Amygdala (tissue), 56 donors: Measurements from ENCODE around the gene GPX5.

Experiments used
- DNase-seq, 56 donors: peaks; one replicate each; lab custom pipeline; 2025; lab: John Stamatoyannopoulos, UW

GPX5 gene

DNA sequence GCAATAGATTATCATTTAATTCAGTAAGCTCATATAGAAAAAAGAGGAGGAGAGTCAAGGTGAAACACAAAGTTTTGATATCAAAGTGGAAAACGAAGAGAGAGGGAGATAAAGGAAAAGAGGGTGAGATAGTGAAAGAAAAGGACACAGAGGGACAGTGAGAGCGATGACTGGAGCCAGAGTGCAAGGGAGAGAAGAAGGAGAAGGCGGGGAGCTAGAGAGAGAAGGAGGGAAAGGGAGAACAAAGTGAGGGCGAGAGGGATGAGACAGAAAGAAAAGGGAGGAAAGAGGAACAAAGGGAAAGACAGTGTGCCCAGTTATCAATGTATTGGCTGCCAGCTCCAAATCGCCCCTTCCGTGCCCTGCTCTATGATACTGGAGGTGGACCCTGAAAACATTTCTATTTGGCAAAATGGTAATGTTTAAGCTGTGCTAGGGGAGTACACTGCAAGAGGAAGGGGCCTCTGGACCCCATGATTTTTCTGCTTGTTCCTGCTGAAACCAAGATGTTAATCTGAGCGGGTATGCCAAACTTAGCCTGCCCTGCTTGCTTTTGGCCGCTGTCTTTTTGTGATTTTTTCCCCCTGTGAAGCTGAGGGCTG, 27.8 kb downstream of the GPX5 start:
- no peak for DNase-seq

DNA sequence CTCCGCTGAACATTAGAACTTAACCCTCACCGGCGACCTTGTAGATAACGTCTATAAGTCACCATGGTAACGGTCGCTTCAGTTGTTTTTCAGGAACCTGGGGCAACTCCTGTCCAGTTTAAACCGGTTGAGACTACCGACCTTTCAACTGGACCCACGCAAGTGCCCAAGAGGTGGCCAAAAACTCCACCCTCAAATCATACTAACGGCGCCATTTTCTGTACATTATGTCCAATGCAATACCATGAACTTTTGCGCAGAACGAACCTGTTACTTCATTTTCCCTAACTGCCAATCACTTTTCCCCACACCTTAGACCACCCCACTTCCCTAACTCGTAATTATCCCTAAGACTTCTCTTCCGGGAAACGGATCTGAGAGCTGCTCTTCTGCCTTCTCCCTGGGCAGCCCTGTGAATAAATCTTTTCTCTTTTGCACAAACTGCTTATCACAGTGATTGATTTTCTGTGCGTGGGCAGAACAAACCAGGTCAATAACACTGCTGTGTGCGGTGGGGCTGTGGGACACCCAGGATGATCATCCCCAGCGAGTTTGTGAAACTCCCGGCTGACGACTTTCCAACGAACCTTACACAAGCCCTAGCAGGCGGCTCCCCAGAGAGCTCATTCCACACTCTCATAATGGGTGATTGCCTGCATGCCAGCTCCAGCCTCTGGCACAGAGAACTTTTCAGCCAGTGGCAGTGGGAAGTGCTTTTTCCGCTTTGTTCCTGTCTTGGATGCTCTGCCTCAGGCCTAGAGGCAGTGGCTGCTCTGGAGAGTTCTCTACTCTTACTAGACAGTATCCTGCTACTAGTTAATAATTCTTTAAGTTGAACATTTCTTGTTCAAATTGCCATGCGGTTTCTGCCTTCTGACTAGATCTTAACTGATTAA, 28.6 kb downstream of the GPX5 start:
- DNase-seq, result peak in 2 of 56 donors; percentile 1

DNA sequence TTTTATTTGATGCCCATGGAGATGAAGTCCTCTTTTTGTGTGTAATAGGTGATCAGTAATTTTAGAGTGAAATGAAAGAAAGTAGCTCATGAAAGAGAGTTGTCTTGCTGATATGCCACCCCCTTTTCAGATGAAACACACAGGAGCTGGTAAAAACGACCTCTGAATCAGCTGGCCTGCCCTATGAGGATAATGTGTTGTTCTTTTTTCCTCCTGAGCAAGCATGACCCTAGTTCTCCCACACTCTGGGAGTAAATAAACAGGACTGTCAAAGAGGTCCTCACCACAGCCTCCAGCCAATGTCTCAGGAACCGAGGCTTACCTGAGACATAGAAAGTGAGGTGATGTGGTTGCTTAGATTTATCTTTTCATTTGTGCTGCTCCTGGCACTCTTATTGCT, 29.5 kb downstream of the GPX5 start:
- DNase-seq, result no peak

DNA sequence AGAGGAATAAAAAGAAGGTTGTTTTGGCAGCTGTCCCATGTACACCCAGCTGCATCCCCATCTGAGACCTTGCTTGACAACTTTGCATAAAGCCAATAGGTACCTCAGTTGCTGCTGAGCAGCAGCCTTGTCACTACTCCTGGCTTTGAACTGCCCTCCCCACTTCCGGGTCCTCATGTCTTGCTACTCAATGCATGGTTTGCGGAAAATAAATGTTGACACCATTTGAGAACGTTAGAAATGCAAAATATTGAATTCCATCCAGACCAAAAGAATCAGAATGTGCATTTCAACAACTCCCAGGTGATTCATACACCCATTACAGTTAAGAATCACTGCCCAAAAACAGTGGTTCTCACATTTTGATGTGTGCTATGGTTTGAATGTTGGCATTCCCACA, 32.9 kb downstream of the GPX5 start:
- no peak for DNase-seq

DNA sequence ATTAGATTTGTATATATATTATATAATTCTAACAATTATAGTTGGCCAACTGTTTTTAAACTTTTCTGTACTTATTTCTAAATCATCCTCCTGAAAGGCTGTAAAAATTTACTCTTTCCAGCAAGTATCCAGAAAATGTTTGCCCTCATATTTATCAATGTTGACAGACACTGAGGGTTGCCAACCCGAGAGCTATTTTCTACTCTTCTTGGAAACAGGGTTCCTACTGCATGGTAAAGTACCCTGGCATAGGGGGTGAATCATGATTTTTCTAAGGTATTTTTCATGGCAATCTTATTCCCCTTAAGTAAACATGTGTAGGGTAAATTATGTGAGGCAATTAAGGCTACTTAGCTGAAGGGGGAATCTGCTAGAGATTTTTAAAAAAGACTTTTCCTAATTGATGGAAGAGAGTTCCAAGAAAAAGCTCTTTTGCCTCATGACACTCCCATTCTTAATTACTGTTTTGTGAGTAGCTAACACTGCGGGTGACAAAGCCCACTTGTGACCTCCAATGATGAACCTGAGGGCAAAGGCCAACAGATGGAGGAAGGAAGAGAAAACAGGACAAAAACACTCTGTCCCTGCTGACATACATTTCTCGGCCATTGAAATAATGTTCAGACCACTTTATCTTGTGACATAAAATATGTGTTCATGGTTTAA, 37.9 kb downstream of the GPX5 start:
- no peak for DNase-seq

DNA sequence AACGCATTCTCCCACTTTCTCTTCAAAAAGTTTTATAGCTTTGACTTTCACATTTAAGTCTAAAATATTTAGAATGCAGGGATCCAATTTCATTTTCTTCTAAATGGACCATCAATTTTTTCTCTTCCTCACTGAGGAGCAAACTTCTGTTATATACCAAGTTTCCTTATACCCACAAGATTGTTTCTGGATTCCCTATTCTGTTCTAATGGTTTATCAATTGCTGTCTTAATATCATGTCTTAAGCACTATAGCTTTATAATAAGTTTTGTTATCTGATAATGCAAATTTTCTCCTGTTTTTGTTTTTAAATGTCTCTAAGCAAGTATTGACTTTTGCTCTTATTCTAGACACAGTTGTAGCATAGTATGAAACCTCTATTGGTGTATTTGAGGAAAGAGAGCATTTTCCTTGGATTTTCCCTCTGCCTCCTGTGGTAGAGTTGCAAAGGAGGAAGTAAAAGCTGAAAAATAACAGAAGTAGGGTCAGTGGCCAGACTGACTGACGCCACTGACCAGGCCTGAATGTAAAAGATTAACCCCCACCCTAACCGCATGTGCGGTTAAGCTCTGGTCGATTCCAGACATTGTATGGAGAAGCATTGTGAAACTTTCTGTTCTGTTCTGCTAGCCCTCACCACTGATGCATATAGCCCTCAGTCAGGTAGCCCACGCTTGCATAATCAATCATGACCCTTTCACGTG, 40.3 kb downstream of the GPX5 start:
- DNase-seq, result no peak

DNA sequence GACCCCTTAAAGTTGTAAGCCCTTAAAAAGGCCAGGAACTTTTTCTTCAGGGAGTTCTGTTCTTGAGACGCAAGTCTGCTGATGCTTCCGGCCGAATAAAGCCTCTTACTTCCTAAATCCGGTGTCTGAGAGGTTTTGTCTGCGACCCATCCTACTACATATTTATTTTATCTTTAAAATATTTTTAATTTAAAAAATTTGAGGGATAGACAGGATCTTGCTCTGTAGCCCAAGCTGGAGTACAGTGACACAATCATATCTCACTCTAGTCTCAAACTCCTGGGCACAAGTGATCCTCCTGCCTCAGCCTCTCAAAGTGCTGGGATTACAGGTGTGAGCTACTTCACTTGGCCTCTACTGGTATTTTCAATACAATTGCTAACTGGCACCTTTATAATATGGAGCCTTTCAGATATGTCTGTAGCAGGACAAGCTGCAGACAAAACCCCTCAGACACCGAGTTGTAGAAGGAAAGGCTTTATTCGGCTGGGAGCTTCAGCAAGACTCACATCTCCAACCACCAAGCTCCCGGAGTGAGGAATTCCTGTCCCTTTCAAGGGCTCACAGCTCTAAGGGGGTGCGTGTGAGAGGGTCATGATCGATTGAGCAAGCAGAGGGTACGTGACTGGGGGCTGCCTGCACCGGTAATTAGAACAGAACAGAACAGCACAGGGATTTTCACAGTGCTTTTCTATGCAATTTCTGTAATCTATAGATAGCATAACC, 41.0 kb downstream of the GPX5 start:
- no peak for DNase-seq

DNA sequence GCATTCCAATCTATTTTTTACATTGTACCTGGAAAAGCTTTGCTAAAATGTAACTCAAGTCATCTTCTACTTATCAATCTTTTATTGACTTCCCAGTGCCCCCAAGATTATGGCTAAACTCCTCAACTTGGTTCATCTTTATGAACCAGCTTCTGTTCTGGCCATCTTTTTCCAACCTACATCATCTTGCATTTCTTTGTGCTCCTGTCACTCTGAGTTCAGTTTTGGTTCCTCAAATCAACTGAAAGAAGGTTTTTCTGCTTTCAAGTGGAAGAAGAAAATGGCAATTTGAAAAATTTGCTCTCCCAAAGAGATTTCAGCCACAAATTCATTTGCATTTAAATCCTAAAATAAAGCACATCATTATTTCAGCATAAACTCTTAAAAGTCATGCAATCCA, 41.8 kb downstream of the GPX5 start:
- DNase-seq, result no peak

DNA sequence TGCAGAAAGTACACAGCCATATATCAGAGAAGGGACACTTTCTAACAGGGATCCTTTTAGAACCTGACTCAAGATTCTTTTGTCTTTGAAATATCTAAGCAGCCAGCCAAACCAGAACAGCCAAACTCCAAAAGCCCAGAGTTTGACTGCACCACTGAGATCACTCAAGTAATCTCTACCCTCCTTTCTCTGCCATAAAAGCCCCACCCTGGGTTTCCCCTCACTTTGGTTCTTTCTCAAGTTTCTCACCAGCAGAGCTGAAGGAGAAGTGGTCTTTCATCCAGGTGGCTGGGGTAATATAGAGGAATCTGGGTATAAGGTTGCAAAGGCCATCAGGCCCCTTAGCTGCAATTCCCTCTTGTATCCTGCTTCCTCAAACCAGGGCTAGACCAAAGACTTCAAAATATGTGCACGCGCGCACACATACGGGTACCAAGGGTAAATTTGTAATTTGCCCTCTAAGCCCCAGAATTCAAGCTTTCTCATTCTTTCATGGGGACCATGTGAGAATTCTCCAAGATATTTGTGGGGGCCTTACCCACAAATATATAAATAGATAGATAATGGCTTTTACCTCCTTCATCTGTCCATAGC, 42.9 kb downstream of the GPX5 start:
- DNase-seq, result no peak

DNA sequence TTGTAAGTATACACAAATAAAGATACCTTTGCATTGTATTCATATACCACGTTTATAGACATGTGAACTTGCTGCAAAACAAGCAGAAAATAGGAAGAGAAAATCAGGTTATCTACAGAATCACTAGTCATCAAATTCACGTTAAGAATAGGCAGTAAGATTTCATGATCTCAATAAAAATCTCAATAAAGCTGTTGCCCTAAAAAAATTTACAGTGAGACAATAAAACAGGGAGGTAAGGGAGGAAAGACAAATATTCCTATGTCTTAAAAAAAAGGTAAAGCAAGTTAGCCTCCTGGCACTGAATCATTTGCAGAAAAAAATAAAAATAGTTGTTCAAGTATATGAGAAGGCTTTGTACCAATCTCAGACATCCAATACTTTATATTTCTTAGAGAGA, 44.1 kb downstream of the GPX5 start:
- no peak for DNase-seq

DNA sequence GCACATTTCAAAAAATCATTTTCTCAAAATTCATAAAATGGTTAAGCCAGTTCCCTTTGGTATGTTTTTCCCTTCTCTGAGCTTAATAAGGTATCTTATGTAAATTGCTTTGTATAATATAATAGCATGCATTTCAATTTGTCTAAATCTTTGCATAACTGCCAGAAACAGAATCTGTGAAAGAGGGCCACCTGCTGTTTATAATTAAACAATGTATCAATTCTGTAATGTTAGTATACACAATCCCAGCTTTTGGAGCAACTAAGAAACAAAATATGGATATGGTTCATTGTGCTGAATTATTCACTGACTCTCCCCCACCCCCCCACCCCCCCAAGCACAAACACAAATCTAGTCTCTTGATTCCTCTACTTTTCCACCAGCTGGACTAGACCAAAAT, 54.8 kb downstream of the GPX5 start:
- DNase-seq, result no peak

DNA sequence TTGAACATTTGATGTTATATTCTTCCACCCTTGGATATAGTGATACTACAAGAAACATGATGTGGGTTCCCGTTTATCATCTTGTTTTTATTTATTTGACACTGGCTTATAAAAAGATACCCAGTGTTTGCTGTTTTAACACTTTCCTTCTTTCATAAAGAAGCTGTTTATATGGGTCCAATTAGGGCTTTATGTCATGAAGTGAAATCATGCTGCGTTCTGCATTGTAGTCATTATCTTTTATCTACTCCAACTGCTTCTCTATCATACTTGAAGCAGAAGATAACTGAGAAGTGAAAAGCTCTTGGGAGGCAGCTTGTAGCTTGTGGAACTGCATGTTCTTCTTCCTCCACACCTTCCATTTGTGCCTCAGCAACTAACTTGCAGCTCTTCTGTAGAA, 57.8 kb downstream of the GPX5 start:
- no peak for DNase-seq
